Measurements from ENCODE around the gene BNIP1.

The BNIP1 gene

DNA sequence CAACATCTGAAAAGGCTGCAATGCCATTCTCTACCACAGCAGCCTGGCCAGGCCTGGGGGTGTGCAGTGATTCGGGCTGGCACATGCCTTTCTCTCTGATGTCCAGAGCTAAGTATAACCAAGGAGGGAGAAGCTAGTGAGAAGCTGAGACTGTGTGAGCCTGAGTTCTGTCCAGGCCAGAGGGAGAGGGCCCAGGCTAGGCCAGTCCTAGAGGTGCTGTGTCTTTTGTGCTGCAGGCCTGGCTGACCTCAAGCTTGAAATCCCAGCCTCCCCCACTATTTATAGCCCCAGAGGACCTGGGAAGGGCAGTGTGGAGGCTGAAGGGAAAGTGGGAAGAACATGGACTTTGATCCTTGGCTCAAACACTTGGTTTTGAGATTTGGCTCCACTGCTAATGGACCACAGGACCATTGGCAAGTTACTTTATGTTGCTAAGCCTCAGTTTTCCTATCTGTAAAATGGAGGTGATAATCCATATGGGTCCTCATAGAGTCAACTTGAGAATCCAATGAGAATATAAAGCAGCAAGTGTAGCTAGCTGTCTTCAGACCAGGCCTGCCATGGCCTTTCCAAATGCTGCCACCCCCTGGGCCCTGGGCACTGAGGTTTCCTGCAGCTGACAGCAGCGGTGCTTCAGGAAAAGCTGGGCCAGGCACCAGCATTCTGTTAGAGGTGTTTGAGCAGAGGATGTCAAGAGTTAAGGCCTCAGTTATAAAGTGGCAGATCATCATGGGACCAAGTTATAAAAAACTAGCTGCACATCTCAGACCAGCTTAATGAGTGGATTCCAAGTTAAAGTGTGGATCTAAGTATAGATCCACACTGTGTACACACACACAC is 21.1 kb downstream of the BNIP1 start:
- no peak overlapping the region for H3K4me3 ChIP-seq (ENCODE audit: low read depth, low read length)
- H3K27ac ChIP-seq = no peak overlapping the region
- H3K9me3 ChIP-seq (ENCODE audit: severe bottlenecking) = no peaks in the 10 kb centered on the region
- TF ChIP-seq, protein P1, sequence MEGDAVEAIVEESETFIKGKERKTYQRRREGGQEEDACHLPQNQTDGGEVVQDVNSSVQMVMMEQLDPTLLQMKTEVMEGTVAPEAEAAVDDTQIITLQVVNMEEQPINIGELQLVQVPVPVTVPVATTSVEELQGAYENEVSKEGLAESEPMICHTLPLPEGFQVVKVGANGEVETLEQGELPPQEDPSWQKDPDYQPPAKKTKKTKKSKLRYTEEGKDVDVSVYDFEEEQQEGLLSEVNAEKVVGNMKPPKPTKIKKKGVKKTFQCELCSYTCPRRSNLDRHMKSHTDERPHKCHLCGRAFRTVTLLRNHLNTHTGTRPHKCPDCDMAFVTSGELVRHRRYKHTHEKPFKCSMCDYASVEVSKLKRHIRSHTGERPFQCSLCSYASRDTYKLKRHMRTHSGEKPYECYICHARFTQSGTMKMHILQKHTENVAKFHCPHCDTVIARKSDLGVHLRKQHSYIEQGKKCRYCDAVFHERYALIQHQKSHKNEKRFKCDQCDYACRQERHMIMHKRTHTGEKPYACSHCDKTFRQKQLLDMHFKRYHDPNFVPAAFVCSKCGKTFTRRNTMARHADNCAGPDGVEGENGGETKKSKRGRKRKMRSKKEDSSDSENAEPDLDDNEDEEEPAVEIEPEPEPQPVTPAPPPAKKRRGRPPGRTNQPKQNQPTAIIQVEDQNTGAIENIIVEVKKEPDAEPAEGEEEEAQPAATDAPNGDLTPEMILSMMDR (IDR thresholded peaks at IDR 0.05; ENCODE audit: low read depth, low read length) = no peak
- H3K36me3 ChIP-seq = peaks cover 12% of the 10 kb centered on the region
- no peaks in the 10 kb centered on the region for H3K27me3 ChIP-seq (ENCODE audit: insufficient read depth, low read depth, severe bottlenecking)
- DNase-seq = no peak

DNA sequence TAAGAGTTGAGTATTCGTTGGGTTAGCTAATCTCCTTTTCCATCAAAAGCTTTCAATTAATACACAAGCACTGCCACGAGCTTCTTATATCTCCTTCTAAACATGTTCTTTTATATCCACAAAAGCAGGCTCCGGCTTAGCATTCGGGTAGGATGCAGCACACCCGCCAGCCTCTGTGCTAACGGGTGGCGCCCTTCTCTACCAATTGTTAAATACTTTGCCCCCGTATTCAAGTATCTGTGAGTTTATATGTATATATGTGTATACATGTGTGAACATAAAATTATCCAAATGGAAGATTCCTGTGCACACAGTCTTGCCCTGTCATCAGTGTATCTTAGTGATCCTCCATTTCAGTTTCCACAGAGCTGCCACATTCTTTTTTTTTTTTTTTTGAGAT is 27.8 kb downstream of the BNIP1 start:
- DNase-seq = no peak
- Histone ChIP-seq H3K36me3 (no peaks in the 10 kb centered on the region), H3K9me3 (ENCODE audit: severe bottlenecking) (no peaks in the 10 kb centered on the region), H3K27me3 (ENCODE audit: insufficient read depth, low read depth, severe bottlenecking) (no peaks in the 10 kb centered on the region), H3K27ac (no peak overlapping the region), H3K4me3 (ENCODE audit: low read depth, low read length) (no peak overlapping the region)
- TF ChIP-seq, protein P1 (IDR thresholded peaks at IDR 0.05; ENCODE audit: low read depth, low read length) = no peak

DNA sequence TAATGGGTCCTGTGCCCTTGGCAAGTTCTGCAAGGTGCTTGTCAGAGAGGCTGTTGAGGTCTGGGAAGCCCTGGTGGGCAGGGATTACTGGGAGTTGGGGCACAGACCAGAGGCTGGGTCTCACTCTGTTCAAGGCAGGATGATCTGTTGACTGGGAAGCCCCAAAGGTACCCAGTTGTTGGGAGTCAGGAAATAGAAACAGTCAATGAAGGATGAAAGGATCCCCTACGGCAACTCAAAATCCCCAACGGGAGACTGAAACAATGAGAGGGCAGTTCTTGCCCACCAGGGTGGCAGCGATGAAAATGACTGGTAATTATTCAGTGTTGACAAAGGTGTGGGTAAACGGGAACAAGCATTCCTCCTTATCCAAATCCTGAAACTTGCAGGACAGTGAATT is 31.2 kb downstream of the BNIP1 start:
- no peak for DNase-seq
- Histone ChIP-seq H3K4me3 (ENCODE audit: low read depth, low read length) (no peak overlapping the region), H3K27me3 (ENCODE audit: insufficient read depth, low read depth, severe bottlenecking) (no peaks in the 10 kb centered on the region), H3K27ac (no peak overlapping the region), H3K9me3 (ENCODE audit: severe bottlenecking) (peaks cover 3% of the 10 kb centered on the region), H3K36me3 (no peaks in the 10 kb centered on the region)
- TF ChIP-seq, protein P1 (IDR thresholded peaks at IDR 0.05; ENCODE audit: low read depth, low read length) = no peak

DNA sequence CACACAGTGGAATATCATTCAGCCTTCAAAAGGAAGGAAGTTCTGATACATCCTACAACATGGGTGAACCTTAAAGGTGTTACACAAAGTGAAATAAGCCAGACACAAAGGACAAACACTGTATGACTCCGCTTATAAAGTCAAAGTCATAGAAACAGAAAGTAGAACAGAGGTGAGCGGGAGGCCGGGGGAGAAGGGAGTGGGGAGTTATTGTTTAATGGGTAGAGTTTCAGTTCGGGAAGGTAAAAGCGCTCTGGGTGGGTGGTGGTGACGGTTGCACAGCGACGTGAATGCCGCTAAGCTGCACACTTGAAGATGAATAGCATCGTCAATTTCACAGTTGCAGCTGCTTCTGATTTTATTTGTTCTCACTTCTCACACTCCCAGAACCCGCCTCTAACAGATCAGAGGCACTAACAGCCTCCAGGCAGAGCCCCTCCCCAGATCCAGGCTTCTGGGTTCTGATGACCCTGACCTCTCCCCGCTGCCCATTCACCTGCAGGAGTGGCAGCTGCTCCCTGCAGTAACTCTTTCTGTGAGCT is 34.1 kb downstream of the BNIP1 start:
- H3K9me3 ChIP-seq (ENCODE audit: severe bottlenecking) = peaks cover 3% of the 10 kb centered on the region
- H3K36me3 ChIP-seq = no peaks in the 10 kb centered on the region
- no peak overlapping the region for H3K27ac ChIP-seq
- H3K27me3 ChIP-seq (ENCODE audit: insufficient read depth, low read depth, severe bottlenecking) = no peaks in the 10 kb centered on the region
- TF ChIP-seq, protein P1 (IDR thresholded peaks at IDR 0.05; ENCODE audit: low read depth, low read length) = no peak
- DNase-seq = no peak
- H3K4me3 ChIP-seq (ENCODE audit: low read depth, low read length) = no peak overlapping the region

DNA sequence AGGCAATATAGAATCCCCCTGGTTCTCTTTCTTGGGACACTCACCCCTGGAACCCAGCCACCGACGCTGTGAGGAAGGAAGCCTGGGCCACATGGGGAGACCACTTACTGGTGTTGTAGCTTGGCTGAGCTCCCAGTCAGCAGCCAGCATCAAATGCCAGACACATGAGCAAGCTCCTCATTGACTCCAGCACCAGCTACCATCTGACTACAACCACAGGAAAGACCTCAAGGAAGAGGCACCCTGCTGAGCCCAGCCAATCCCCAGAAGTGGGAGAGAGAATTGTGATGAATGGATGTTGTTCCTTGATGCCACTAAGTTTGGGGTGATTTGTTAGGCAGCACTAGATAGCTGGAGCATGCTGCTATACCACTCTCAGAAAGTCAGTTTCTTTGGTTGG is 36.0 kb downstream of the BNIP1 start:
- DNase-seq = no peak
- H3K36me3 ChIP-seq = no peaks in the 10 kb centered on the region
- TF ChIP-seq, protein P1 (IDR thresholded peaks at IDR 0.05; ENCODE audit: low read depth, low read length) = no peak

More for the DNA sequence above, 36.0 kb downstream of the BNIP1 start:
- Histone ChIP-seq H3K4me3 (ENCODE audit: low read depth, low read length) (no peak overlapping the region), H3K9me3 (ENCODE audit: severe bottlenecking) (peaks cover 3% of the 10 kb centered on the region), H3K27ac (no peak overlapping the region), H3K27me3 (ENCODE audit: insufficient read depth, low read depth, severe bottlenecking) (no peaks in the 10 kb centered on the region)
